MM.1S (cell line): ENCODE measurements around the gene BRK1.

Experiments used
- EZH2 ChIP-seq: fragments of 300-600 bp; sonication (generic); optimal IDR thresholded peaks from 2 replicates; pipeline ENCODE3; 2017; ENCODE audit warnings: low read depth, mild to moderate bottlenecking, antibody characterized with exemption, low read length, mixed read lengths
- TF ChIP-seq, protein P1 (sequence below): fragments of 300-600 bp; sonication (generic); IDR thresholded peaks from 2 replicates; pipeline ENCODE4 v1.5.1; 2016; ENCODE audit warnings: antibody characterized with exemption, low read length, mixed read lengths

DNA sequence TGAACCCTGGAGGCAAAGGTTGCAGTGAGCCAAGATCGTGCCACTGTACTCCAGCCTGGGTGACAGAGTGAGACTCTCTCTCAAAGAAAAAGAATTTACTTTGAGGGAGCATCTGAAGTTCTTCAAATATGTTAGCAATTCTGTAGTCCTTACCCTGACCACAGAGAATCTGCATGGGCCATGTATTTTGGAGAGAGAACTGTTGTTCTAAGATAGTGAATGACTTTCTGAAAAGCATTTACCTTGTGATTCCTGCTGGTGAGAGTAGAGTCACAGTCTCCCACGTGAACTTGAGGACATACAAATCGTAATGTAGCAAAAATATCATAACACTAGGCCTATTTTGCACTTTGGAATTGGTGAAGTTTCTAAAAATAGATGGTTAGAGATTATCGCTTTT lies 3.9 kb downstream of the BRK1 start:
- TF ChIP-seq, protein P1, sequence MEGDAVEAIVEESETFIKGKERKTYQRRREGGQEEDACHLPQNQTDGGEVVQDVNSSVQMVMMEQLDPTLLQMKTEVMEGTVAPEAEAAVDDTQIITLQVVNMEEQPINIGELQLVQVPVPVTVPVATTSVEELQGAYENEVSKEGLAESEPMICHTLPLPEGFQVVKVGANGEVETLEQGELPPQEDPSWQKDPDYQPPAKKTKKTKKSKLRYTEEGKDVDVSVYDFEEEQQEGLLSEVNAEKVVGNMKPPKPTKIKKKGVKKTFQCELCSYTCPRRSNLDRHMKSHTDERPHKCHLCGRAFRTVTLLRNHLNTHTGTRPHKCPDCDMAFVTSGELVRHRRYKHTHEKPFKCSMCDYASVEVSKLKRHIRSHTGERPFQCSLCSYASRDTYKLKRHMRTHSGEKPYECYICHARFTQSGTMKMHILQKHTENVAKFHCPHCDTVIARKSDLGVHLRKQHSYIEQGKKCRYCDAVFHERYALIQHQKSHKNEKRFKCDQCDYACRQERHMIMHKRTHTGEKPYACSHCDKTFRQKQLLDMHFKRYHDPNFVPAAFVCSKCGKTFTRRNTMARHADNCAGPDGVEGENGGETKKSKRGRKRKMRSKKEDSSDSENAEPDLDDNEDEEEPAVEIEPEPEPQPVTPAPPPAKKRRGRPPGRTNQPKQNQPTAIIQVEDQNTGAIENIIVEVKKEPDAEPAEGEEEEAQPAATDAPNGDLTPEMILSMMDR: no peak
- no peak for TF ChIP-seq EZH2
